ENCODE measurements around the gene ZNF132. TPM values are rescaled to one million over a fixed set of nuclear protein-coding genes. Genes with fewer than 3 reads are reported as not detected.

The ZNF132 gene
- polyA plus RNA-seq, 2 donors, result 0.83 to 0.89 TPM

- 90 to 92% methylated on average over 17 of the region's 17 CpGs for WGBS, 2 donors
- peaks cover 21 to 32% of the 10 kb centered on the region in 2 donors for H3K36me3 ChIP-seq (ENCODE audit: control insufficient read depth in 2 of 2, insufficient read depth in 2 of 2, low read length in 1 of 2)
- no peaks in the 10 kb centered on the region for H3K27me3 ChIP-seq (ENCODE audit: control insufficient read depth in 1 of 2, insufficient read depth in 2 of 2, low read length in 2 of 2)
Measured at GRCh38 chr19:58469241-58470013, 29.5 kb upstream of the ZNF132 start.

GRCh38 chr19:58468216-58468839 is 28.4 kb upstream of the ZNF132 start:
- 47% methylated on average over 5 of the region's 5 CpGs for WGBS, 2 donors
- H3K4me3 ChIP-seq (ENCODE audit: low read depth in 1 of 2, low read length in 2 of 2), result peak overlapping the region in 1 of 2 donors; percentile 18
- H3K36me3 ChIP-seq (ENCODE audit: control insufficient read depth in 2 of 2, insufficient read depth in 2 of 2, low read length in 1 of 2), result peaks cover 21 to 32% of the 10 kb centered on the region in 2 donors
- no peaks in the 10 kb centered on the region for H3K9me3 ChIP-seq (ENCODE audit: control insufficient read depth in 2 of 2, insufficient read depth in 1 of 2, low read depth in 1 of 2, low read length in 1 of 2)
- H3K4me1 ChIP-seq (ENCODE audit: control insufficient read depth in 2 of 2, insufficient read depth in 2 of 2, low read length in 1 of 2), result peaks cover 4 to 11% of the 10 kb centered on the region in 2 donors
- no peak overlapping the region for H3K27ac ChIP-seq (ENCODE audit: low read depth in 2 of 2, low read length in 1 of 2)
- H3K27me3 ChIP-seq (ENCODE audit: control insufficient read depth in 1 of 2, insufficient read depth in 2 of 2, low read length in 2 of 2), result no peaks in the 10 kb centered on the region

More at GRCh38 chr19:58469241-58470013, 29.5 kb upstream of the ZNF132 start:
- no peaks in the 10 kb centered on the region for H3K9me3 ChIP-seq (ENCODE audit: control insufficient read depth in 2 of 2, insufficient read depth in 1 of 2, low read depth in 1 of 2, low read length in 1 of 2)
- H3K4me3 ChIP-seq (ENCODE audit: low read depth in 1 of 2, low read length in 2 of 2), result no peak overlapping the region
- no peak overlapping the region for H3K27ac ChIP-seq (ENCODE audit: low read depth in 2 of 2, low read length in 1 of 2)
- peaks cover 4 to 11% of the 10 kb centered on the region in 2 donors for H3K4me1 ChIP-seq (ENCODE audit: control insufficient read depth in 2 of 2, insufficient read depth in 2 of 2, low read length in 1 of 2)

- peak within 1 kb of the TSS; percentile 59 to 80 for H3K27ac ChIP-seq (ENCODE audit: low read depth in 2 of 2, low read length in 1 of 2)
- H3K9me3 ChIP-seq (ENCODE audit: control insufficient read depth in 2 of 2, insufficient read depth in 1 of 2, low read depth in 1 of 2, low read length in 1 of 2), result no peaks in the 10 kb centered on the region
- H3K36me3 ChIP-seq (ENCODE audit: control insufficient read depth in 2 of 2, insufficient read depth in 2 of 2, low read length in 1 of 2), result peaks cover 12 to 21% of the 10 kb centered on the region in 2 donors
- peaks cover 4 to 11% of the 10 kb centered on the region in 2 donors for H3K4me1 ChIP-seq (ENCODE audit: control insufficient read depth in 2 of 2, insufficient read depth in 2 of 2, low read length in 1 of 2)
- no peaks in the 10 kb centered on the region for H3K27me3 ChIP-seq (ENCODE audit: control insufficient read depth in 1 of 2, insufficient read depth in 2 of 2, low read length in 2 of 2)
- 0 to 1% methylated on average over 68 to 92 of the region's 92 CpGs for WGBS, 2 donors
- H3K4me3 ChIP-seq (ENCODE audit: low read depth in 1 of 2, low read length in 2 of 2), result peak within 1 kb of the TSS; percentile 82 to 96
Measured at GRCh38 chr19:58466760-58467589, 27.0 kb upstream of the ZNF132 start, which contains the start of gene ZNF324. ZNF324 (plus strand) TSS chr19:58467080; CDS start chr19:58469186, 2,106 bp downstream.

GRCh38 chr19:58466089-58466759 is 26.3 kb upstream of the ZNF132 start:
- Histone ChIP-seq H3K36me3 (ENCODE audit: control insufficient read depth in 2 of 2, insufficient read depth in 2 of 2, low read length in 1 of 2) (peaks cover 11 to 15% of the 10 kb centered on the region in 2 donors), H3K4me1 (ENCODE audit: control insufficient read depth in 2 of 2, insufficient read depth in 2 of 2, low read length in 1 of 2) (peaks cover 4 to 11% of the 10 kb centered on the region in 2 donors), H3K27ac (ENCODE audit: low read depth in 2 of 2, low read length in 1 of 2) (no peak overlapping the region), H3K4me3 (ENCODE audit: low read depth in 1 of 2, low read length in 2 of 2) (peak overlapping the region; percentile 82 to 96), H3K9me3 (ENCODE audit: control insufficient read depth in 2 of 2, insufficient read depth in 1 of 2, low read depth in 1 of 2, low read length in 1 of 2) (no peaks in the 10 kb centered on the region), H3K27me3 (ENCODE audit: control insufficient read depth in 1 of 2, insufficient read depth in 2 of 2, low read length in 2 of 2) (no peaks in the 10 kb centered on the region)
- 35% methylated on average over 20 of the region's 20 CpGs for WGBS, 2 donors

- 71 to 79% methylated on average over 2 of the region's 2 CpGs for WGBS, 2 donors
- no peaks in the 10 kb centered on the region for H3K4me1 ChIP-seq (ENCODE audit: control insufficient read depth in 2 of 2, insufficient read depth in 2 of 2, low read length in 1 of 2)
- H3K9me3 ChIP-seq (ENCODE audit: control insufficient read depth in 2 of 2, insufficient read depth in 1 of 2, low read depth in 1 of 2, low read length in 1 of 2), result no peaks in the 10 kb centered on the region
- H3K27ac ChIP-seq (ENCODE audit: low read depth in 2 of 2, low read length in 1 of 2), result no peak overlapping the region
- H3K36me3 ChIP-seq (ENCODE audit: control insufficient read depth in 2 of 2, insufficient read depth in 2 of 2, low read length in 1 of 2), result peaks cover 6 to 18% of the 10 kb centered on the region in 2 donors
- no peaks in the 10 kb centered on the region for H3K27me3 ChIP-seq (ENCODE audit: control insufficient read depth in 1 of 2, insufficient read depth in 2 of 2, low read length in 2 of 2)
- H3K4me3 ChIP-seq (ENCODE audit: low read depth in 1 of 2, low read length in 2 of 2), result no peak overlapping the region
Measured at GRCh38 chr19:58460039-58460438, 20.1 kb upstream of the ZNF132 start.

GRCh38 chr19:58456111-58456510 is 16.2 kb upstream of the ZNF132 start:
- peaks cover 11 to 31% of the 10 kb centered on the region in 2 donors for H3K36me3 ChIP-seq (ENCODE audit: control insufficient read depth in 2 of 2, insufficient read depth in 2 of 2, low read length in 1 of 2)
- peaks cover under 1 to 2% of the 10 kb centered on the region in 2 donors for H3K4me1 ChIP-seq (ENCODE audit: control insufficient read depth in 2 of 2, insufficient read depth in 2 of 2, low read length in 1 of 2)
- no peaks in the 10 kb centered on the region for H3K27me3 ChIP-seq (ENCODE audit: control insufficient read depth in 1 of 2, insufficient read depth in 2 of 2, low read length in 2 of 2)
- H3K4me3 ChIP-seq (ENCODE audit: low read depth in 1 of 2, low read length in 2 of 2), result no peak overlapping the region
- no peaks in the 10 kb centered on the region for H3K9me3 ChIP-seq (ENCODE audit: control insufficient read depth in 2 of 2, insufficient read depth in 1 of 2, low read depth in 1 of 2, low read length in 1 of 2)
- H3K27ac ChIP-seq (ENCODE audit: low read depth in 2 of 2, low read length in 1 of 2), result no peak overlapping the region
- WGBS, 2 donors, result 97 to 98% methylated on average over 35 of the region's 35 CpGs

- peaks cover 2 to 5% of the 10 kb centered on the region in 2 donors for H3K4me1 ChIP-seq (ENCODE audit: control insufficient read depth in 2 of 2, insufficient read depth in 2 of 2, low read length in 1 of 2)
- WGBS, 2 donors, result 94 to 95% methylated on average over 19 to 21 of the region's 21 CpGs
- no peaks in the 10 kb centered on the region for H3K27me3 ChIP-seq (ENCODE audit: control insufficient read depth in 1 of 2, insufficient read depth in 2 of 2, low read length in 2 of 2)
- no peak overlapping the region for H3K27ac ChIP-seq (ENCODE audit: low read depth in 2 of 2, low read length in 1 of 2)
- H3K4me3 ChIP-seq (ENCODE audit: low read depth in 1 of 2, low read length in 2 of 2), result no peak overlapping the region
- H3K9me3 ChIP-seq (ENCODE audit: control insufficient read depth in 2 of 2, insufficient read depth in 1 of 2, low read depth in 1 of 2, low read length in 1 of 2), result no peaks in the 10 kb centered on the region
- peaks cover 11 to 31% of the 10 kb centered on the region in 2 donors for H3K36me3 ChIP-seq (ENCODE audit: control insufficient read depth in 2 of 2, insufficient read depth in 2 of 2, low read length in 1 of 2)
Measured at GRCh38 chr19:58455306-58455705, 15.4 kb upstream of the ZNF132 start.

GRCh38 chr19:58453743-58454142 is 13.8 kb upstream of the ZNF132 start:
- Histone ChIP-seq H3K4me1 (ENCODE audit: control insufficient read depth in 2 of 2, insufficient read depth in 2 of 2, low read length in 1 of 2) (peaks cover 2 to 5% of the 10 kb centered on the region in 2 donors), H3K36me3 (ENCODE audit: control insufficient read depth in 2 of 2, insufficient read depth in 2 of 2, low read length in 1 of 2) (peaks cover 11 to 31% of the 10 kb centered on the region in 2 donors), H3K27me3 (ENCODE audit: control insufficient read depth in 1 of 2, insufficient read depth in 2 of 2, low read length in 2 of 2) (no peaks in the 10 kb centered on the region), H3K27ac (ENCODE audit: low read depth in 2 of 2, low read length in 1 of 2) (no peak overlapping the region), H3K4me3 (ENCODE audit: low read depth in 1 of 2, low read length in 2 of 2) (no peak overlapping the region), H3K9me3 (ENCODE audit: control insufficient read depth in 2 of 2, insufficient read depth in 1 of 2, low read depth in 1 of 2, low read length in 1 of 2) (peaks cover 0 to 3% of the 10 kb centered on the region in 2 donors)
- WGBS, 2 donors, result 90 to 92% methylated on average over 6 of the region's 6 CpGs

All from esophagus (tissue), 2 donors.